ENCODE data around the gene EN1.
A peak's percentile ranks its signal among the peaks of the same experiment; 100 is the strongest.

EN1 gene

GRCh38 chr2:118850168-118850900, 2.9 kb upstream of the EN1 start:
- H3K4me1 Mint-ChIP-seq = peaks cover 7% of the 10 kb centered on the region
- no peaks in the 10 kb centered on the region for H3K9me3 Mint-ChIP-seq
- H3K27ac Mint-ChIP-seq = no peak overlapping the region
- DNase-seq (ENCODE audit: low spot score in 2 of 2) (peak in 1 of 2 donors; percentile 49), ATAC-seq (no peak)
- H3K36me3 Mint-ChIP-seq = peaks cover 12% of the 10 kb centered on the region
- H3K4me3 Mint-ChIP-seq = no peak overlapping the region

GRCh38 chr2:118849226-118850167, 2.0 kb upstream of the EN1 start:
- ATAC-seq (no peak), DNase-seq (ENCODE audit: low spot score in 2 of 2) (no peak)
- Mint-ChIP-seq H3K9me3 (no peaks in the 10 kb centered on the region), H3K27ac (no peak overlapping the region), H3K36me3 (peaks cover 12% of the 10 kb centered on the region), H3K4me1 (peaks cover 7% of the 10 kb centered on the region), H3K4me3 (no peak overlapping the region)

DNA sequence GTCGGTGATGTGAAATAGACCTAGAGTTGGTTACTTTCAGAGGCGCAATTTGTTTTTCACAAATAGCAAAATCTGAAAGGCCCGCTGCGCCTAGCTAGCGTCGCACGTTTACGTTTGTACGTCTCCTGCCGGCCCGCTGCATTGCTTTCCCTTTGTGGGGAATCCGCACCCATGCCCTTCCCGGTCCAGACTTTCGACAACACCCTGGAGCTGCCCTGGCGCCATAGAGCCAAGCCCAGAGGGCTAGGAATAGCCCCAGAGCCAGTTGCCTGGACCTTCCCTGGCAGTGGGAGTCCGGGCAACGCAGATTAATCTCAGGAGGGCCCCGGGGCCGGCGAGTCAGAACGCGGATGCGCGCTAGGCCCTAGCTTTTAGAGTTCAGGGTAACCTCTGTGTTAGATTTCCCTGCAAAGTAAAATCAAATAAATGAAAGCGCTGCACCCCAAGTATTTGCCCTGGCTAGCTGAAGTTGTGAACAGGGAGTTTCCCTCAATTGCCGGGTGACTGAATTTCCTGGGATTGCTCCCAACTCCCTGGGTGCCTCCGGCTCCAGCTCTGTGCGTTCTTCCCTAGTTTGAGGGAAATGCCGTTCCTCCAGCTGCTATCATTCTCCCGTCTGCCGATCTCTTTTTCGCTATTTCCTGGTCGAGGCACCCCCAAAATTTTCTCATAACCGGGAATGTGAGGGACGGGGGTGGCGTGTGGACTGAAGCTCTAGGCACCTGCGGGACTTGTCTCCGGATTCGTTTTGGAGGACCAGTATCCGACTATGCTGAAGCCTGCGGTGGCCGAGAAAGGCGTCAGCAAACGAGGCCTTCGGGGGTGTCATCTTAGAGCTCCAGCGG, 1.2 kb upstream of the EN1 start:
- Mint-ChIP-seq H3K4me1 (no peaks in the 10 kb centered on the region), H3K36me3 (peaks cover 10% of the 10 kb centered on the region), H3K4me3 (peak overlapping the region; percentile 33), H3K27ac (no peak overlapping the region), H3K9me3 (no peaks in the 10 kb centered on the region)
- DNase-seq (ENCODE audit: low spot score in 2 of 2) (peak in 1 of 2 donors; percentile 52), ATAC-seq (no peak)

DNA sequence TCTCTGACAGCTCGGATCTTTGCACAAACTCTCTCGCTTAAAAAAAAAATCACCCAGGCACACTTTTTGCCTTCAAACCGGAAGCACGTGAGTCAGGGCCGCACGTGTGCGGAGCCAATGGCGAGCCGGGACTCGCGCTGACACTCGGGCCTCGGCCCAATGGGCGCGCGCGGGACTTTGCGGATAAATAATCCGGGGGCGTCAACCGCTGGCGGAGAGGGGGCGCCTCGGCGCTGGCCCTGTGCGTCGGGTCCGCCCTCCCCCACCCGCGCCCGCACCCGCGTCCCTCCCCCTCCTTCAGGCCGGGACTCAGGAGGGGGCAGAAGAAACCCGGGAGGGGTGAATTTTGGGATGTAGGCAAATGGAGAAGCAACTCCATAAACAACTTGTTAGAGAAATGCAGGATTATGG, 319 bp upstream of the EN1 start:
- no peak overlapping the region for H3K27ac Mint-ChIP-seq
- H3K4me3 Mint-ChIP-seq = no peak overlapping the region
- peaks cover 5% of the 10 kb centered on the region for H3K36me3 Mint-ChIP-seq
- DNase-seq (ENCODE audit: low spot score in 2 of 2) (peak in 1 of 2 donors; percentile 45), ATAC-seq (no peak)
- H3K9me3 Mint-ChIP-seq = no peaks in the 10 kb centered on the region
- peaks cover 4% of the 10 kb centered on the region for H3K4me1 Mint-ChIP-seq

GRCh38 chr2:118846442-118846952, 951 bp downstream of the EN1 start:
- DNase-seq (ENCODE audit: low spot score in 2 of 2) = no peak
- H3K27ac Mint-ChIP-seq = no peak overlapping the region
- peaks cover 13% of the 10 kb centered on the region for H3K4me1 Mint-ChIP-seq
- peaks cover 5% of the 10 kb centered on the region for H3K36me3 Mint-ChIP-seq
- no peaks in the 10 kb centered on the region for H3K9me3 Mint-ChIP-seq
- peak overlapping the region; percentile 38 for H3K4me3 Mint-ChIP-seq
- ATAC-seq = no peak

DNA sequence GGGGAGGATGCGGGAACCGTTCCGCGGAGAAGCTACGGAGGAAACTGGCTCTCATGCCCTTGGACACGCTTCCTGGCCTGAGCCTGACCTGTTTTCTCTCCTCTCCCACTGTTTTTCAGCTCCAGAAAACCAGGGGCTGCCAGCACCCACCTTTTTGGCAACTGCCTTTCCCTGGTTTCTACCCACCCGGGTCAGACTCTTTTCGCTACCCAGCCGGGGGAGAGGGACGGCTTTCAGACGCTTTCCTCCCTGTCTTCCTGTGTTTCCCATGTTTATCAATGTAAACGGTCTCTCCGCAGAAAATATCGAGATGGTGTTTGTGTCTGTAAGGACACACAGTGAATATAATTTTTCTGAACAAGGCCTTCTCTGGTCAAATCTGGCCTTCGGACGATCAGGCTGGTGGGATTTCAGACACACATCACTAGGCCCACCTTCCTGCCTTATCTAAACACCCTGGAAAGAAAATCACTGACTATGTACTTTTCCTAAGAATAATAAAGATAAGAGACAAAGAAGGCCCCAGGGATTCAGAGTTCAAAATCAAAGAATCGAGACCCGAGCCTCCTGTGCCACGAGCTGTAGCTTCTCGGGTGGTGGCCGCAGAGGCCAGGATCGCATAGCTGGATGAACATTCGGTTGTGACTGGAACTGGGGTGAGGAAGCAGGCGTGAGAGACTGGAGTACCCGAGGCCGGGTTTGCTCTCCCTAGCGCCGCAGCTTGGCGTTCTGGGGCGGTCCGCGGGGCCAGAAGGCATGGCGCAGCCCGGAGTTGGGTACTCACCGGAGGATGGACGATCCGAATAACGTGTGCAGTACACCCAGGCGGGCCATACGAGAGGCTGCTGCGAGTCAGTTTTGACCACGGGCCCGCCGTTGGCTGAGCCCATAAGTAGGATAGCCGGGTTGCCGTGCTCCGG, 1.7 kb downstream of the EN1 start:
- Mint-ChIP-seq H3K4me1 (peaks cover 13% of the 10 kb centered on the region), H3K36me3 (no peaks in the 10 kb centered on the region), H3K4me3 (peak overlapping the region; percentile 38), H3K27ac (no peak overlapping the region), H3K9me3 (no peaks in the 10 kb centered on the region)
- DNase-seq (ENCODE audit: low spot score in 2 of 2) (no peak), ATAC-seq (no peak)

DNA sequence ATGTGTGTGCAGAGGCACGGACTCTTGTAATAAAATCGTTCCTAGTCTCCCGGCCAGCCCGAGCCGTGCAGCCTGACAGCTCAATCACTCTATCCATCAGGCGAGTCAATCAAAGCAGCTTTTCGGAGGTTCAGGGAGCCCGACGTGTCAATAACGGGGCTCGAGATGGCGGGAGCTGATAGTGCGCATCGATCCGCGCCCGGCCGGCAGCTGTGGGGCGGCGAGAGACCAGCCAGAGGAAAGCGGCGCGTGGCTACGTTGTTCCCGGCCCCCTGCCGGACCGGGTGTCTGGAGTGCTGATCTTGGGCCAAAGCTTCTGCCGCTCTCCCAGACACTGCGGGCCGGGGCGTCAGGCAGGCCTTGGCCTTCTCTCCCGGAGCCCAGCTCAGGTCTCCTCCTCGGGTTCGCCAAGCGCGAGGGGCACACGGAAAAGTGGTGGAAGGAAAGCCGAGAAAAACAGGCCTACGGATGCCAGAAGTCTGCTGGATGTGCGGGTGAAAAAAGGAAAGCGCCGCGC, 2.4 kb downstream of the EN1 start:
- no peak for ATAC-seq
- Mint-ChIP-seq H3K4me1 (peaks cover 13% of the 10 kb centered on the region), H3K27ac (no peak overlapping the region), H3K36me3 (no peaks in the 10 kb centered on the region), H3K9me3 (no peaks in the 10 kb centered on the region), H3K4me3 (no peak overlapping the region)
- no peak for DNase-seq (ENCODE audit: low spot score in 2 of 2)

DNA sequence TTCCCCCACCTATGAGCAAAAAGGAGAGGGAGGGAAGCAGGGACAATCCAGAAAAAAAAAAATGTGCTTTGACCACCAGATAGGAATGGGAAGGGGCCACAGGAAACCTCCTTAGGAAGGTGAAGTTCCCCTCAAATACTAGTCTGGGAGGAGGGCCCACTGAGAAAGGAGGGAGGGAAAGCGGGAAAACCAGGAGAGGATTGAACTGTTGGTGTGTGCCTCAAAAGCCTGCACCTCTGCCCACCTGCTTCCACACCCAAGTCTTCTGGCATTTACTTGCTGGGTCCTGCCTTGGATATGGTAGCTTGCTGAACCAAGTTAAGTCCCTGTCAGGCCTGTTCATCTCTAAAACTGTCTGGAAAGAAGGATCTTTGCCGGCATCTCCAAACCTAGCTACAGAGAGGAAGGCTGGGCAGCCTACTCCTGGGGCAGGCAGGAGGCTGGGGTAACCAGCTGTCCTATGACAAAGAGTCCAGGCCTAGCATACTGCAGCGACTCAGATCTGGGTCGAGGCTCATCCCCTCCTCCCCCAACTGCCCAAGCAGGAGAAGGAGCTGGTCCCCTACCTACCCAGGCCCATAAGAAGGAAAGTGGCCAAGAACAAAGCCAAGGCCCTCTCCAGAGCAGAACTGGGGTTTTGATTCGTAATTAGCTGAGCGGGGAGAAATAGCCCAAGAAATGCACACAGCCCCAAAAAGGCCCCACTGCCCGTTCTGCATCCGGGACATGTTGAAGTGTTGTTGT, 3.0 kb downstream of the EN1 start:
- no peak for DNase-seq (ENCODE audit: low spot score in 2 of 2)
- Mint-ChIP-seq H3K36me3 (no peaks in the 10 kb centered on the region), H3K4me1 (peaks cover 13% of the 10 kb centered on the region), H3K27ac (no peak overlapping the region), H3K4me3 (peak overlapping the region; percentile 69), H3K9me3 (no peaks in the 10 kb centered on the region)
- ATAC-seq = no peak

DNA sequence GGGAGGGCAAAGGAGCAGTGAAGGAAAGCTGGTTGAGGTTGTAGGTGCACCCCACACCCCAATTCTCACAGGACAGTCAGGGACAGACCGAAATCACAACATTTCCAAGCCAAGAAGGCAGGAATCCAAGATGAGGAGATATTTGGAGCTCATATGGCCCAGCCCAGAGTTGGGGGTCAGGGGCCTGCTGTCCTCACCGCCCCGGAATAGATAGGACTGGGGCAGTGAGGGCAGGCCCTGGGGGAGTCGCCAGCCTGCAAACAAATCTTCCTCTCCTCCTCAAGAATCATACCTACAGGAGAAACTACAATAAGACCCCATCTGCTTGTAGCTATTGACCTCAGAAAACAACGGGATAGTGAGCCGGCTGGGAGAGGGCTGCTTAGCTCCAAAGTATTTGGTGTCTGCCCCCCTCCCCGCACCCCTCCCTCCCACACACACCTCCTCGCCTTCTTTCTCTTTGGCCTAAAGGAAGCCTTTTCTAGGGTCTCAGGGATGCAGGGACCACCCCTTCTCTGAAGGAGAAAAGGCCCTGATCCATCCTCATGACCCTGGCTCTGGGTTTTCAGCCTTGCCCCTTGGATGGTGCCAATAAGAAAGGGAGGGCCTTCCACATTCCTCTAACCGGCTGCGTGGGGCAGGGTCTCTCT, 3.8 kb downstream of the EN1 start:
- no peaks in the 10 kb centered on the region for H3K9me3 Mint-ChIP-seq
- DNase-seq (ENCODE audit: low spot score in 2 of 2) (no peak), ATAC-seq (no peak)
- peak overlapping the region; percentile 69 for H3K4me3 Mint-ChIP-seq
- H3K36me3 Mint-ChIP-seq = no peaks in the 10 kb centered on the region
- H3K27ac Mint-ChIP-seq = no peak overlapping the region
- peaks cover 13% of the 10 kb centered on the region for H3K4me1 Mint-ChIP-seq

GRCh38 chr2:118842661-118843482, 4.6 kb downstream of the EN1 start:
- H3K4me3 Mint-ChIP-seq = peak overlapping the region; percentile 69
- H3K36me3 Mint-ChIP-seq = no peaks in the 10 kb centered on the region
- no peak for DNase-seq (ENCODE audit: low spot score in 2 of 2)
- peaks cover 13% of the 10 kb centered on the region for H3K4me1 Mint-ChIP-seq
- ATAC-seq = no peak
- H3K9me3 Mint-ChIP-seq = no peaks in the 10 kb centered on the region
- no peak overlapping the region for H3K27ac Mint-ChIP-seq

DNA sequence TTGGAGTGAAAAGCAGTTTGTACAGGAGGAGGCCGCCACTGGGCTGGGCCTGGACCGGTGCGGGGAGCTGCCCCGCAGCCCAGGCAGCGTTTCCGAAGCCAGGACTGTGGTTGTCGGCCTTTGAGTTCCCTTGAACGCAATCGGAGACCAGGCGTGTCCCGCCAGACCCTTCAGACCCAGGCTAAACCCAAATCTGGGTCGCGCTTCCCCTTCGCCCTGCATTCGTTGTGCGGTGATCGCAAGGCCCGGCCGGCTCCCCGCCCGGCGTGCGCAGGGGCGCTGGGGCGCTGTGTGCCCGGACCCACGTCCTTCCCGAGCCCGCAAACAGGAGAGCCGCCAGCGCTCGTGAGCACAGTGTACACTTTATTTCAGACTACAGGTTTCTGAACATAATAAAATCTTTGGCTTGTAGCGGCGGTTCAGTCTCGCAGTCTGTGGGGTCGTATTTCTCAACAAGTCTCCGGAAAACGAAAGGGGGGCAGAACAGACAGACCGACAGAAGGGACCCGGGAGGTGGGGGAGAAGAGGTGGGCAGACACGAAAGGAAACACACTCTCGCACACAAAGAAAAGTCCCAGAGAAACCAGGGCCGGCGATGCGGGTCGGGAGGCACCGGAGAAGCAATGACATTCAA, 5.5 kb downstream of the EN1 start:
- Mint-ChIP-seq H3K9me3 (no peaks in the 10 kb centered on the region), H3K4me3 (peak overlapping the region; percentile 69), H3K4me1 (peaks cover 13% of the 10 kb centered on the region), H3K36me3 (no peaks in the 10 kb centered on the region), H3K27ac (no peak overlapping the region)
- DNase-seq (ENCODE audit: low spot score in 2 of 2) (no peak), ATAC-seq (no peak)

GRCh38 chr2:118841450-118841827, 6.0 kb downstream of the EN1 start:
- Mint-ChIP-seq H3K4me3 (peak overlapping the region; percentile 69), H3K9me3 (no peaks in the 10 kb centered on the region), H3K36me3 (no peaks in the 10 kb centered on the region), H3K27ac (no peak overlapping the region), H3K4me1 (peaks cover 13% of the 10 kb centered on the region)
- DNase-seq (ENCODE audit: low spot score in 2 of 2) (no peak), ATAC-seq (no peak)
